Endothelial cell (in vitro differentiated cells): ENCODE results near the gene RNF224. TPM values are rescaled to one million over a fixed set of nuclear protein-coding genes. Genes with fewer than 3 reads are reported as not detected.

Source experiments
- DNase-seq: peaks from one replicate; pipeline ENCODE4 v3.0.0; 2021; ENCODE audit warnings: low spot score
- H3K27ac Mint-ChIP-seq: one replicate; pipeline ENCODE4 v1.8.0; 2021; ENCODE audit warnings: mixed read lengths, inconsistent platforms; ENCODE audit not compliant: unreplicated experiment
- H3K27me3 Mint-ChIP-seq: one replicate; pipeline ENCODE4 v1.8.0; 2021; ENCODE audit warnings: mild to moderate bottlenecking, moderate library complexity, mixed read lengths, inconsistent platforms; ENCODE audit not compliant: unreplicated experiment
- H3K36me3 Mint-ChIP-seq: one replicate; pipeline ENCODE4 v1.8.0; 2021; ENCODE audit warnings: mild to moderate bottlenecking, low read depth, mixed read lengths, inconsistent platforms; ENCODE audit not compliant: unreplicated experiment
- H3K4me1 Mint-ChIP-seq: one replicate; pipeline ENCODE4 v1.8.0; 2021; ENCODE audit warnings: mild to moderate bottlenecking, mixed read lengths, inconsistent platforms; ENCODE audit not compliant: unreplicated experiment
- H3K4me3 Mint-ChIP-seq: one replicate; pipeline ENCODE4 v1.8.0; 2021; ENCODE audit warnings: mild to moderate bottlenecking, mixed read lengths, inconsistent platforms; ENCODE audit not compliant: unreplicated experiment
- H3K9me3 Mint-ChIP-seq: one replicate; pipeline ENCODE4 v1.8.0; 2021; ENCODE audit warnings: mixed read lengths, inconsistent platforms; ENCODE audit not compliant: unreplicated experiment
- CTCF ChIP-seq: fragments of 200-600 bp; sonication (generic); IDR thresholded peaks from one replicate; pipeline ENCODE4 v1.5.0; 2021; ENCODE audit warnings: antibody characterized with exemption; ENCODE audit not compliant: unreplicated experiment
- total RNA-seq: library from RNA; stranded (reverse); fragmentation: NEBNext Ultra II Directional; extraction: Animal tissue kit (Norgen Biotek cat#: 25700); gene quantifications from one replicate; pipeline ENCODE4 v1.2.1, GENCODE V29; 2021; ENCODE audit not compliant: unreplicated experiment

RNF224 gene
- total RNA-seq, 1 donor from 2014 or later, result not detected

GRCh38 chr9:137189297-137190295 is 37.7 kb upstream of the RNF224 start:
- Mint-ChIP-seq H3K9me3 (no peaks in the 10 kb centered on the region), H3K4me3 (peak overlapping the region; percentile 96), H3K4me1 (peaks cover 11% of the 10 kb centered on the region), H3K27me3 (peaks cover 9% of the 10 kb centered on the region), H3K36me3 (peaks cover under 1% of the 10 kb centered on the region), H3K27ac (peak overlapping the region; percentile 57)
- no peak for TF ChIP-seq CTCF
- no peak for DNase-seq

DNA sequence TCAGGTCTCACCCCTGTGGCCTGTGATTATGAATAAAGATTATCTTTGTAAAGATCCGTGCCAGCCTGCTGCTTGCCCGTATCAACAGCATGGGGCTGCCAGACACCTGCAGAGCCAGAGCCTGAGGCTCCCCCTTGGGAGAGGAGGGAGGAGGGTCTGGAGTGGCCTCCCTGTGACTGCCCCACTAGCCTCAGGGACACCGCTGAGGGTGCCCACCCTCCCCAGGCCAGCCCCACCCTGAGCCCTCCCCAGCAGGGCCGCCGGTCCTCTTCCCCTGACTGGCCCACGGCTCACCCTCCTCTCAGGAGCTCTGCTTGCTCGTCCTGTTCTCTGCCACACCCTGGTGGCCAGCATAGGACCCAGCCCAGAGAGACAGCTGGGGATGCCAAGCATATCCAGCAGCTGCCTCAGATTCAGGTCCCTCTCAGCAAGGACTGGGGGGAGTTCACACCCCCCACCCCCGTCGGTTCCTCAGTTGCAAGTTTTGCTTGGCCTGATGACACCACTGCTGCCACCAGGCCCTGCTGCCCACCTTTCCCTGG is 36.9 kb upstream of the RNF224 start:
- Mint-ChIP-seq H3K9me3 (no peaks in the 10 kb centered on the region), H3K4me1 (peaks cover 11% of the 10 kb centered on the region), H3K36me3 (no peaks in the 10 kb centered on the region), H3K4me3 (no peak overlapping the region), H3K27me3 (peaks cover 8% of the 10 kb centered on the region), H3K27ac (no peak overlapping the region)
- no peak for TF ChIP-seq CTCF
- no peak for DNase-seq

GRCh38 chr9:137191245-137191644 is 36.1 kb upstream of the RNF224 start:
- Mint-ChIP-seq H3K36me3 (no peaks in the 10 kb centered on the region), H3K27ac (no peak overlapping the region), H3K4me3 (no peak overlapping the region)

DNA sequence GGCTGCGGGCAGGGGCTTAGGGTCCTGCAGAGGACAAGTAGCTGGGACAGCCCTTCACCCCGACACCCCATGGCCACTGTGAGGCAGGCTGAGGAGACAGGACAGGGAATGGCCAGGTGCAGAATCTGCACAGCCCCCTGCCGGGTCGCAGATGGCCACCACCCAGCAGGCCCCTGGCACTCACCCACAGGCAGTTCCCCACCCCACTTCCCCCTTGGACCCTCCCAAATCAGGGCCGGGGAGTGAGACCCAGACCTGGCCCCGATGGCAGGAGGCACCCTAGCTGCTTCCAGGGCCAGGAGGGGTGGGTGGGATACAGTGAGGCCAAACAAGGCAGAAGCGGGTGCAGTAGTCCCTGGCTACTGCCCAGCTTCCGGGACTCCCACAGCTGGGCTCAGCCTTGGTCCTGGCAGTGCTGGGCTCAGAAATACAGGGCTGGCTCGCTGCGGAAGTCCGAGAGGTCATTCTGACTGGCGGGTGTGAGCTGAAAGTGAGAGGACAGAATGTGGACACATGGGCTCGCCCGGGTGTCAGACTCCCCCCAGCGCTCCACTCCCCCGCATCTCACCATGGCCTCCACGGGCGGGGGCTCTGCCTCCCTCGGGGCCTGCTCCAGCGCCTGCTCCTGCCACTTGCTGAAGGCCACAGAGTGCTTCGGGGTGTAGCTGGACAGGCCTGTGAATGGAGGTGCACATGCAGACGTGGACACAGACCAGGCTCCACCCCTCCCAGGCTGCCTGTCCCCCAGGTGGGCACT is 35.4 kb upstream of the RNF224 start:
- no peak overlapping the region for H3K4me3 Mint-ChIP-seq
- H3K36me3 Mint-ChIP-seq, result no peaks in the 10 kb centered on the region
- no peak for TF ChIP-seq CTCF
- DNase-seq, result no peak
- peaks cover 10% of the 10 kb centered on the region for H3K27me3 Mint-ChIP-seq
- no peak overlapping the region for H3K27ac Mint-ChIP-seq
- H3K9me3 Mint-ChIP-seq, result no peaks in the 10 kb centered on the region
- H3K4me1 Mint-ChIP-seq, result peaks cover 11% of the 10 kb centered on the region

More at GRCh38 chr9:137191245-137191644, 36.1 kb upstream of the RNF224 start:
- TF ChIP-seq CTCF, result no peak
- peaks cover 11% of the 10 kb centered on the region for H3K4me1 Mint-ChIP-seq
- no peak for DNase-seq
- peaks cover 7% of the 10 kb centered on the region for H3K27me3 Mint-ChIP-seq
- H3K9me3 Mint-ChIP-seq, result no peaks in the 10 kb centered on the region
